D721Med (cell line): ENCODE results near the gene LRP3.
"Not testable (repeated sequence)": the region's sequence is repeated elsewhere in the genome, so short reads cannot be mapped to it uniquely, and the experiment has no call there.

Source experiments
- DNase-seq: peaks from one replicate; pipeline ENCODE4 v3.0.0; 2011; ENCODE audit warnings: low spot score; ENCODE audit not compliant: insufficient read length
- FAIRE-seq: peaks from 2 replicates; lab custom pipeline; 2011; peaks lifted over from hg19 to GRCh38; lab: Jason Lieb, UNC
- TF ChIP-seq, protein P1 (sequence below): IDR thresholded peaks from 2 replicates; pipeline ENCODE4 v1.5.1; 2012; ENCODE audit warnings: mild to moderate bottlenecking, control low read depth; ENCODE audit not compliant: insufficient read depth; ENCODE audit errors: missing control alignments

Gene LRP3

GRCh38 chr19:33207903-33208302, 13.8 kb downstream of the LRP3 start:
- DNase-seq (no peak), FAIRE-seq (no peak)
- TF ChIP-seq, protein P1, sequence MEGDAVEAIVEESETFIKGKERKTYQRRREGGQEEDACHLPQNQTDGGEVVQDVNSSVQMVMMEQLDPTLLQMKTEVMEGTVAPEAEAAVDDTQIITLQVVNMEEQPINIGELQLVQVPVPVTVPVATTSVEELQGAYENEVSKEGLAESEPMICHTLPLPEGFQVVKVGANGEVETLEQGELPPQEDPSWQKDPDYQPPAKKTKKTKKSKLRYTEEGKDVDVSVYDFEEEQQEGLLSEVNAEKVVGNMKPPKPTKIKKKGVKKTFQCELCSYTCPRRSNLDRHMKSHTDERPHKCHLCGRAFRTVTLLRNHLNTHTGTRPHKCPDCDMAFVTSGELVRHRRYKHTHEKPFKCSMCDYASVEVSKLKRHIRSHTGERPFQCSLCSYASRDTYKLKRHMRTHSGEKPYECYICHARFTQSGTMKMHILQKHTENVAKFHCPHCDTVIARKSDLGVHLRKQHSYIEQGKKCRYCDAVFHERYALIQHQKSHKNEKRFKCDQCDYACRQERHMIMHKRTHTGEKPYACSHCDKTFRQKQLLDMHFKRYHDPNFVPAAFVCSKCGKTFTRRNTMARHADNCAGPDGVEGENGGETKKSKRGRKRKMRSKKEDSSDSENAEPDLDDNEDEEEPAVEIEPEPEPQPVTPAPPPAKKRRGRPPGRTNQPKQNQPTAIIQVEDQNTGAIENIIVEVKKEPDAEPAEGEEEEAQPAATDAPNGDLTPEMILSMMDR: no peak

- TF ChIP-seq, protein P1: no peak
- DNase-seq (no peak), FAIRE-seq (no peak)
Observed at GRCh38 chr19:33208371-33208895, 14.3 kb downstream of the LRP3 start.

GRCh38 chr19:33208904-33209849, 15.0 kb downstream of the LRP3 start:
- FAIRE-seq: no peak
- TF ChIP-seq, protein P1: no peak

DNA sequence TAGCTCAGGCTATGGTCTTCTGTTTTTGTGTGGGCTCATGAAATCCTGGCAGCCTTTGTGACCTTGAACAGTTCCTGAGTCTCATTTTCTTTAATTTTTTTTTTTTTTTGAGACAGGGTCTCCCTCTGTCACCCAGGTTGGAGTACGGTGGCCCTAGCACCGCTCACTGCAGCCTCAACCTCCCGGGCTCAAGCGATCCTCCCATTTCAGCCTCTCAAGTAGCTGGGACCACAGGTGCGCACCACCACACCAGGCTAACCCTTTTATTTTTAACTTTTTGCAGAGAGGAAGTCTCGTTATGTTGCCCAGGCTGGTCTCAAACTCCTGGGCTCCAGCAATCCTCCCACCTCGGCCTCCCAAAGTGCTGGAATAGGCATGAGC, 15.7 kb downstream of the LRP3 start:
- not testable (repeated sequence) for FAIRE-seq, DNase-seq

More at GRCh38 chr19:33208904-33209849, 15.0 kb downstream of the LRP3 start:
- DNase-seq: no peak

GRCh38 chr19:33210266-33210940, 16.3 kb downstream of the LRP3 start:
- FAIRE-seq (no peak), DNase-seq (no peak)
- TF ChIP-seq, protein P1: no peak

DNA sequence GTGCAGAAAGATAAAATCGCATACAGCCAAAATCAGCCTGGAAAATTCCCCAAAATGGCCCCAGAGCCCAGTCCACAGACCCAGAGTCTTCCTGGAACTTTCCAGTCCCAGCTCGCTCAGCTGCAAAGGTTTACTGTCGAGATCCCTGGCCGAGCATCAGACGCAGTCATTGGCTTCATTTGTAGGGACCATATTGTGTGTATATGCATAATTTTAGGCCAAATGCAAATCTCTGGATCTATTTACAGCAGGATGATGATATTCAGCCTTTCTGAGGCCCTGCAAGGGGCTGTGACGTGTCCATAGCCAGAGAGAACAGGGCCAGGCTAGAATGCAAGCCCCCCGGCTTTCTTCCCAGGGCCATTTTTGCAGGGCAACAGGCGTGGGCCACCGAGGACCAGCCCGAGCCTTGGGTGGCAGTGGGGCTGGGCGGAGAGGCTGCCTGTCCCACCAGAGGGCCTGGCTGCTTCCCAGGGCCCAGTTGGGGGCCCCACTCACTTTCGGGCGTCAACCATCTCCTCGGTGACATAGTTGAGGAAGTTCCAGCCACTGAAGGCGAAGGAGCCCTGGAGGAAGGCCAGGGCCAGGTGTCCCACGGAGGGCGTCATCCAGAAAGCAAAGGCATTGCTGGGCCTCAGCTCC, 17.8 kb downstream of the LRP3 start:
- no peak for DNase-seq

More for the DNA sequence above, 17.8 kb downstream of the LRP3 start:
- TF ChIP-seq, protein P1: no peak
- FAIRE-seq: no peak
